Hindlimb muscle (tissue), 1 donor: ENCODE measurements around the gene STK25. TPM values are rescaled to one million over a fixed set of nuclear protein-coding genes. Genes with fewer than 3 reads are reported as not detected.
"Not testable (repeated sequence)": the region's sequence is repeated elsewhere in the genome, so short reads cannot be mapped to it uniquely, and the experiment has no call there.

Experiments
- DNase-seq: peaks from one replicate; pipeline ENCODE4 v3.0.0-alpha.2; 2013
- polyA plus RNA-seq: library from polyadenylated mRNA; unstranded; fragments of 120-200 nt; gene quantifications from one replicate; pipeline ENCODE4 v1.2.1, GENCODE V29; 2013; ENCODE audit not compliant: insufficient read length

Gene STK25
- polyA plus RNA-seq, 1 donor: 311 TPM

- DNase-seq: peak; percentile 39
These were observed 749 bp downstream of the STK25 start for GRCh38 chr2:241507430-241508239.

GRCh38 chr2:241506793-241507429 is 1.5 kb downstream of the STK25 start:
- DNase-seq: no peak

- not testable (repeated sequence) for DNase-seq
These were observed 2.1 kb downstream of the STK25 start for GRCh38 chr2:241506317-241506716.

- no peak for DNase-seq
These were observed 2.6 kb downstream of the STK25 start for GRCh38 chr2:241505781-241506201.

GRCh38 chr2:241505086-241505780 is 3.2 kb downstream of the STK25 start:
- no peak for DNase-seq

- no peak for DNase-seq
These were observed 4.5 kb downstream of the STK25 start for GRCh38 chr2:241503776-241504392.

GRCh38 chr2:241502281-241502680 is 6.1 kb downstream of the STK25 start:
- DNase-seq: no peak

- DNase-seq: no peak
These were observed 6.8 kb downstream of the STK25 start for GRCh38 chr2:241501551-241501950.

- no peak for DNase-seq
These were observed 7.3 kb downstream of the STK25 start for GRCh38 chr2:241501099-241501541.

GRCh38 chr2:241500431-241500975 is 7.9 kb downstream of the STK25 start:
- DNase-seq: no peak

- no peak for DNase-seq
These were observed 8.4 kb downstream of the STK25 start for GRCh38 chr2:241500016-241500415.

GRCh38 chr2:241499146-241499965 is 9.0 kb downstream of the STK25 start:
- DNase-seq: no peak

- DNase-seq: no peak
These were observed 10.0 kb downstream of the STK25 start for GRCh38 chr2:241498115-241499070.

GRCh38 chr2:241496904-241497877 is 11.2 kb downstream of the STK25 start:
- DNase-seq: no peak

GRCh38 chr2:241496003-241496707 is 12.2 kb downstream of the STK25 start:
- no peak for DNase-seq

GRCh38 chr2:241495172-241496002 is 13.0 kb downstream of the STK25 start:
- DNase-seq: no peak

GRCh38 chr2:241494311-241494908 is 14.0 kb downstream of the STK25 start:
- DNase-seq: no peak
